Dermis microvascular lymphatic vessel endothelial cell (primary cell): ENCODE data around the gene POLA1. TPM values are rescaled to one million over a fixed set of nuclear protein-coding genes. Genes with fewer than 3 reads are reported as not detected.
"Not testable (repeated sequence)": the region's sequence is repeated elsewhere in the genome, so short reads cannot be mapped to it uniquely, and the experiment has no call there.

Experiments
- DNase-seq, 2 donors: peaks; one replicate each; pipeline versions ENCODE4 v3.0.0 to v3.0.0-alpha.2; 2010; ENCODE audit warnings: low read depth in 2 of 2
- total RNA-seq: library from RNA; depleted of rRNA; stranded (reverse); fragments of >200 nt; gene quantifications from 2 replicates; pipeline ENCODE4 v1.2.1, GENCODE V29; 2014

Gene POLA1, protein sequence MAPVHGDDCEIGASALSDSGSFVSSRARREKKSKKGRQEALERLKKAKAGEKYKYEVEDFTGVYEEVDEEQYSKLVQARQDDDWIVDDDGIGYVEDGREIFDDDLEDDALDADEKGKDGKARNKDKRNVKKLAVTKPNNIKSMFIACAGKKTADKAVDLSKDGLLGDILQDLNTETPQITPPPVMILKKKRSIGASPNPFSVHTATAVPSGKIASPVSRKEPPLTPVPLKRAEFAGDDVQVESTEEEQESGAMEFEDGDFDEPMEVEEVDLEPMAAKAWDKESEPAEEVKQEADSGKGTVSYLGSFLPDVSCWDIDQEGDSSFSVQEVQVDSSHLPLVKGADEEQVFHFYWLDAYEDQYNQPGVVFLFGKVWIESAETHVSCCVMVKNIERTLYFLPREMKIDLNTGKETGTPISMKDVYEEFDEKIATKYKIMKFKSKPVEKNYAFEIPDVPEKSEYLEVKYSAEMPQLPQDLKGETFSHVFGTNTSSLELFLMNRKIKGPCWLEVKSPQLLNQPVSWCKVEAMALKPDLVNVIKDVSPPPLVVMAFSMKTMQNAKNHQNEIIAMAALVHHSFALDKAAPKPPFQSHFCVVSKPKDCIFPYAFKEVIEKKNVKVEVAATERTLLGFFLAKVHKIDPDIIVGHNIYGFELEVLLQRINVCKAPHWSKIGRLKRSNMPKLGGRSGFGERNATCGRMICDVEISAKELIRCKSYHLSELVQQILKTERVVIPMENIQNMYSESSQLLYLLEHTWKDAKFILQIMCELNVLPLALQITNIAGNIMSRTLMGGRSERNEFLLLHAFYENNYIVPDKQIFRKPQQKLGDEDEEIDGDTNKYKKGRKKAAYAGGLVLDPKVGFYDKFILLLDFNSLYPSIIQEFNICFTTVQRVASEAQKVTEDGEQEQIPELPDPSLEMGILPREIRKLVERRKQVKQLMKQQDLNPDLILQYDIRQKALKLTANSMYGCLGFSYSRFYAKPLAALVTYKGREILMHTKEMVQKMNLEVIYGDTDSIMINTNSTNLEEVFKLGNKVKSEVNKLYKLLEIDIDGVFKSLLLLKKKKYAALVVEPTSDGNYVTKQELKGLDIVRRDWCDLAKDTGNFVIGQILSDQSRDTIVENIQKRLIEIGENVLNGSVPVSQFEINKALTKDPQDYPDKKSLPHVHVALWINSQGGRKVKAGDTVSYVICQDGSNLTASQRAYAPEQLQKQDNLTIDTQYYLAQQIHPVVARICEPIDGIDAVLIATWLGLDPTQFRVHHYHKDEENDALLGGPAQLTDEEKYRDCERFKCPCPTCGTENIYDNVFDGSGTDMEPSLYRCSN (N-terminal part only)
- total RNA-seq, result 11.5 and 16.3 TPM in 2 replicates

DNA sequence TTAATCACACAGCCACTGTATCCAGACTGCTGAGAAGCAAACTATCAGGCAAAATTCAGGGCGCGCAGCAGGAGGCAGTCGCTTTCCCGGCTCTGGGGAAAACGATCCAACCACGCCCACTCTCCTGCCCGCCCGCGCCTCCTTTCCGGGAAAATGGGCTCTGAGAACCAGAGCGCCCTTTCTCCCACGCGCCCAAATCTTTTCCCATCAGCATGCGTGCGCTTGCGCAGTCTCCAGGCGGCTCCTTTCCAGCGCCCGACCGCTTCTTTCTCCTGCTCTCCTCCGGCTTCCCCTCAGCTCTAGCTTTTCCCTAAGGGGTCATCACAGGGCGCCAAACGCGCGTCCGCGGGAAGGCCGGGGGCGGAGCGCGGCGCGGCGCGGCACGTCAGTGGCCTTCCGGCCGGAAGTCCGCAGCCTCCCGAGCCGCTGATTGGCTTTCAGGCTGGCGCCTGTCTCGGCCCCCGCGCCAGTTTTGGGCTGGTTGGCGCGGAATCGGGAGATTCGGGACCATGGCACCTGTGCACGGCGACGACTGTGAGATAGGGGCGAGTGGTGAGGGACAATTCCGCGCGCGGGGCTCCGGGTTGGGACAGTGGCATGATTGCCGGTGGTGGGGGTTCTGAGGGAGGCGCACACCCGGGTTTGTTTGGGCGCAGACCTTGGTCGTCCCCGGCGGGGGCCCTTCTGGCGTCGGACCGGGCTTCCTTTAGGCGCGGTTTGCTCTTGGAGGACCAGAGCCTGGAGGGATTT, at the start of gene POLA1:
Gene POLA1, plus strand, starts transcription at position 466 of the 750 bp plus-strand sequence. Its CDS starts 44 bp downstream, at position 510.
- peak; percentile 92 for DNase-seq

DNA sequence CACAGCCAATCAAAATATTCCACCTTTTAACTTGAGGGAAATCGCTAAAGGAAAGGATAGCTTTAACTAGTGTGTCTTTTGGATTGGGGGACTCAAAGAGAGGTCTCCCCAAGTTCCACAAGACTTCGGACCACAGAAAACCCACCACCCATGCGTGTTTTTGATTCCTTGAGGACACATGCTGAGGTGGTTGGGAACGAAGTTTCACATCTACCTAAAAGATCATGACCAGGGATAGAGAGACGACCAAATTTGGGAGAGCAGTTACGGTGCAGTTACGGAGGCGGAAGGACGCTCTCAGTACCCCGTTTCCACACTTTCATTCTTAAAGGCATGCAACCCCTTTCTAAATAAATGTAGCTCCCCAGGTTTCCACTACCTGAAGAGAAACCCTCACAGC, 47.7 kb upstream of the POLA1 start:
- DNase-seq, result no peak

DNA sequence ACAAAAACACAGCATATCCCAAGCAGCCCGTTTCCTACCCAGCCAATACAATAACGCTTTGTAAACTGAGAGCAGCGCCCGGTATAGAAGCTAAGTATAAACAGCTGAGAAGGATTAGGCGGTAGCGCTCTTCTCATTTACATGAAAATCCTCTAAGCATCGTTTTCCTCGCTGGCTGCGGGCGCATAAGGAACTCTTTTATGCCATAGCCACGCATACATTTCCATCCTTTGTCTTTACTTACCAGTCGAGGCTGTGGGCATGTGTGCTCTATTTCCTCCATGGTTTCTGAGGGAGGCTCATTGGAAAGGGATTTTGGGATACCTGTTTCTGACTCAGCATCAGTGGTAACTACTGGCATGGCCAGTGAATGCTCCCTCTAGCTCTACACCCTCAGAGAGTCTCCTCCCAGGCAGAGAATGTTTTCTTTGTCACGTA, 47.0 kb upstream of the POLA1 start:
- DNase-seq, result peak in 1 of 2 donors; percentile 0

DNA sequence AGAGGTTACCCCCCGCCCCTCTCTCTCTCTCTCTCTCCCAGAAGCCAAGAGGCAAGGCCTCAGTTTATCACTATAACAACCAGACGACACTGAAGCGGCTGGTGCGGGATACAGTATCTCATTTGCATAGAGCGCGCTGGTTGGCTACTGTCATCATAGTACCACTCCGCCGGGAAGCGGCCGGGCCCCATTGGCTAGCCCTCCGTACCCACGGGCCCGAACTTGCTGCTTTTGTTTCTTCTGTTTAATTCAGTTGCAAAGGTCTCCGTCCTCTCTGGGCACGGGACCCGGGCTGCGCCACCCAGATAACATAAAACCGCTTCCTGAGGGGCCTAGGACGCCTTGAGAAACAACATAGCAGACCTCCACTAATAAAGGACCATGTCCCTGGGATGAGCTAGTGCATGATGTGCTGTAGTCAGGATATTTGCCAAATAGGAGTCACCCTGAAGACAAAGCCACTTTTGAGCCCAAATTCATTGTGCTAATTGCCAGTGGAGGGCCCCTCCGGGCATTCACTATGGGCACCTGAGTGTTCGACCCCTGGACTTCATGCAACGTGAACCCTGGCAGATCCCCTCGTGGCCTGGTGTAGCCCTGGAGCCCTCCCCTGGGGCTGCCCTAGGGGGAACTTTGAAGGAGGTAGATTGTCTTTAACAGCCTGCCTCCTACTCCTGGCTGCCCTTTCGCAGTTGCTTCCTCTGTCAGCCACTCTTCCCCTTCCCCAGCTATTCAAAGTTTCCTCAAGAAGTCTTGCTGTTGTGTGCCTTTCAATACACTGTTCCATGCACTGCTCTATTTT, 46.3 kb upstream of the POLA1 start, which contains the start of gene PCYT1B:
Gene PCYT1B, minus strand, starts transcription at position 91 of the 802 bp plus-strand sequence. CDS start 242 bp downstream, outside the sequence.
- peak; percentile 18 to 66 for DNase-seq

DNA sequence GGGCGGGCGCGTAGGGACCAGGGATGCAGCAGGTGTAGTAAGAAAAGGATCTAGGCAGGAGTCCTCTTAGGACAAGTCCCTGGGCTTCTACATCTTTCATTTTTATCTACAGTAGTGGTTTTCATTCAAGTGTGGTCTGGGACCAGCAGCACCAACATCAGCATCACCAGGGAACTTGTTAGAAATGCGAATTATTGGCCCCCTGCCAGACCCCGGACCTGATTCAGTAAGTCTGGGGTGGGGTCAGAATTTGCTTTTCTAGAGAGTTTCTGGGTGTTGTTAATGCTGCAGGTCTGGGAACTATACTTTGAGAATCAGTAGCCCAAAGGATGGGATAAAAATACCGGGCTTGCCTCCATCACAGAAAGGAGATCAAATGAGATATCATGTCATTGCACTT, 45.2 kb upstream of the POLA1 start:
- DNase-seq, result no peak

DNA sequence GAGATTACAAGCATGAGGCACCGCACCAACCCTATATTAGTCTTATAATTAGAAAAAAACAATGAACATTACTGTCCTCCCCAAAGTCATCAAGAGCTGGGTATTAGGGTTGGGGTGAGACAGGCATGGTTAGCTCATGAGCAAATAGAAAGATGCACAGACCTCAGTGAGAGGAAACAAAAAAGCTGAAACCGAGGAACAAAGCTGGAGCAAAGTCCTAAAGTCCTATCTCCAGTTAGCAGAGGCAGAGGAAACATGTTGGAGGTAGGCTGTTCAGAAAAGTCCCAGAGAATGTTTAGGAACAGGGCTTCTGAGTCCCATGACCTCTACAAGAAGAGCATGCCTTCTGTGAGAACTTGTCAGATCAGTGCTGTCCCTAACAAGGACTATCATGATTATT, 41.9 kb upstream of the POLA1 start:
- no peak for DNase-seq

DNA sequence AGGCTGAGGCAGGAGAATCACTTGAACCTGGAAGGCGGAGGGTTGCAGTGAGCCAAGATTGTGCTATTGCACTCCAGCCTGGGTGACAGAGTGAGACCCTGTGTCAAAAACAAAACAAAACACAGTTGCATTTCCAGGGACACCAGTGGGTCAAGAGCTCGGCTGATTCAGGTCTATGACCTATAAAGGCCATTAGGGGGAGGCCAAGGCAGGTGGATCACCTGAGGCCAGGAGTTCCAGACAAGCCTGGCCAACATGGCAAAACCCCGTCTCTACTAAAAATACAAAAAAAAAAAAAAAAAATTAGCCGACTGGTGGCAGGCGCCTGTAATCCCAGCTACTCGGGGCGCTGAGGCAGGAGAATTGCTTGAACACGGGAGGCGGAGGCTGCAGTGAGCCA, 38.0 kb upstream of the POLA1 start:
- DNase-seq, result not testable (repeated sequence)

DNA sequence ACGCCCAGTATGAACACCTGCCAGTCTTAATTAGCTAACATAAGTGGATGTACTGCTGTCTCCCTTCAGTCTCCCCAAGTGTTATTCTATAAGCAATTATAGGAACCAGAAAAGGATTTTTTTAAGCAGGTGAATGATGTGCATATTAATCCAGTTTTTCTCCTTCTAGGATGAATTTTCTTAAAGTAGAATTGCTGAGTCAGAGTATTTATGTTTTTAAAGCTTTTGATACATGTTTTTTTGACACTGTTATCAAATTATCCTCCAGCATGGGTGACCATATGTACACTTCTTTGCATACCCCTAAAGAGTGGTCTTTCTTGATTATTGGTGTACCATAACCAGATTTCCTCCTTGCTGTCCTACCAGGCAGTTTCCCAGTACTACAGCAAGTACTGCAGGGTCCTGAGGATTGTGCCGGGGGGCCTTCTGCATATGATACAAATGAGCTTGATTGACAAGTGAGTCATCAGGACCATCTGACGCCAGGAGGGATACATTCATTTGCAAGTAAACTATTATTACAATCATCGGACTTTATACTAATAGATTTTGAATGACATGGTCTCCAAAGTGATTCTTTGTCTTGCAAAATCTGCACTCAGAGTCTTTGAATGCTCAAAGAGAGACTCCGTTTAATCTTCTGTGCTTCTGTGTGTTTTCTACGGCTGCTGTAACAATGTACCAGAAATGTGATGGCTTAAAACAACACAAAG, 35.9 kb upstream of the POLA1 start:
- no peak for DNase-seq

DNA sequence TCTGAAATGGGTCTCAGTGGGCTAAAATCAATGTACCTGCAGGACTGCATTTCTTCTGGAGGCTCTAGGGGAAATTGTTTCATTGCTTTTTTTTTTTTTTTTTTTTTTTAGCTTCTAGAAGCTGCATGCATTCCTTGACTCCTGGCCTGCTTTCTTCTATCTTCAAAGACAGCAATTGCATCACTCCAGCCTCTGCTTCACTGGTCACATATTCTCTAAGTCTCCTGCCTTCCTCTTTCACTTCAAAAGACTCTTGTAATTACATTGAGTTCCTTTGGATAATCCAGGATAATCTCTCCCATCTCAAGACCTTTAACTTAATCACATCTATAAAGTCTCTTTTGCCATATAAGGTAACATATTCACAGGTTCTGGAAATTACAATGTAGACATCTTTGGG, 35.3 kb upstream of the POLA1 start:
- no peak for DNase-seq

DNA sequence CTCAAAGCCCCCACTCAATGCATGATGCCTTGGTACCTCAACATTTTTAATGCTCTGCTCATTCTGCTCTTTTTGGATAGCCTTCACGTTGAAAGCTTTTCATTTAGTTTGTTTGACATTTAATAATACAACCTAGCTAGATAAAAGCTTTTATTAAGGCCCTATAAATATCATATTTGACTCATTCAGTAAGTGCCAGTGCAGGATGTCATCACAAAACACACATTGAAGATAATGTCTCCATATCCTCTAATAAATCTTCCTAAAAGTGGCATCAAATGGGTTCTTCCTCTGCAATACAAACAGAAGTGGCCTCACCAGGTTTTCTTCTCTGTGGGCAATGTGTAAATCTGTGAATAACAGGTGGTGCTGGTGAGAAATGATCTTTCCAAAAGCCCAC, 34.6 kb upstream of the POLA1 start:
- DNase-seq, result no peak

DNA sequence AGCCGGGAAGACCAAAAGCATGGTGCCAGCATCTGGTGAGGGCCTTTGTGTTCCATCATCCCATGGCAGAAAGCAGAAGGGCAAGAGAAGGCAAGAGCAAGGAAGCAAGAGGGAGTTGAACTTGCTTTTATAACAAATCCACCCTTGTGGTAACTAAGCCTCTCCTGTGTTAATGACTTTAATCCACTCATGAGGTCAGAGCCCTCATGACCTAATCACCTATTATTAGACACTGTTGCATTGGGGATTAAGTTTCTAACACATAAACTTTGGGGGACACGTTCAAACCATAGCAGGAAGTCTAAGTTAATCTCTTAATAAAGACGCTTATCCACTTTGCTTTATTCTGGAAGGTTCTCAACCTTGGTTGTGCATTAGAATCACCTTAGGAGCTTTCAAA, 34.1 kb upstream of the POLA1 start:
- DNase-seq, result no peak

DNA sequence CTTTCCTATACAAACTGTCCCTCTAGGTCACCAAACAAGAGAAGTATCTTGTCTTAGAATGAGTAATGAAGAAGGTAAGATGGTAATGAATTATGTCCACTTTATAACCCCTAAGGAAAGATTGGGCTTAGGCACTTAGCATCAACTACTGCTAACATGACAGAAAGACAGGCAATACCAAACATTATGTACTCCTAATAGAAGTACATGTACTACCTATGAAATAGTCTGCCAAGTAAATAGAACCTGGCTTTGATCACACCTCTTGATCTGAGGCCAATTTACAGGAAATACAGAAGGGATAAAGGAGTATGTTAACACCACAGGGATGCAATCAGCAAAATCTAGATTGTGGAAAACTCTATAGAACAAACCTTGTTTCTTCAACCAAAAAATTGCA, 32.4 kb upstream of the POLA1 start:
- DNase-seq, result no peak

DNA sequence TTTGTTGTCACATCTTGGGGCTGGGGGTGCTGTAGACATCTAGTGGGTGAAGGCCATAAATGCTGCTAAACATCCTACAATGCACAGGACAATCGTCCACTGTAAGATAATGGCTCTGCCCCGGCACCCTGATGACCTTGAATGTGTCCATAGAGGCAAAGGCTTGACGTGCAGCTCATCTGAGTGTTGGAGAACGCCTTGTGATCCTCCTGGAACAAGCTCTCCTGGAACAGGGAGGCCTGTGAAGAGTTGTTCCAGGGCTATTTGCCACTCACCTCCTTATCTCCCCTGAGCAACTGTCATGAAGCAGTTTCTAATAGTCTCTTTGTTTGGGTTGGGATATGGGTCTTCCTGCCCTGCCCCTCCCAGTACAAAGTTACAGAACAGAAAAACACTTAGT, 31.4 kb upstream of the POLA1 start:
- no peak for DNase-seq

DNA sequence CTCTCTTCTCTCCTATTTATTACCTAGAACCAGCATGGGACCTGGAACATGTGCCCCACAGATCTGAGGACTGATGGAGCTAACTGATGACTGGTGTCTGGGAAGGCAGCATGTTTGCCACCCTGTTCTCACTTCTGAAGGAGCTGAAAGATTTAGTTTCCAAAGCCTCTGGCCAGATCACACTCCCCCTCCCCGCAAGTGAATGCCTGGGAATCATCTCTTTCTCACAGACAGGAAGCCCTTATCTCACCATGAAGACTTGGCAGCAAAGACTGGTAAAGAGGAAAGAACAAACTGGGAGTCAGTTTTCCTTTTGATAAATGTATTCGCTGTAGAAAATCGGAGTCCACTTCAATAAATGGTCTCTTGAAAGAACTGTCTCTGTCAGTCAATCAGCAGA, 25.6 kb upstream of the POLA1 start:
- peak in 1 of 2 donors; percentile 1 for DNase-seq

DNA sequence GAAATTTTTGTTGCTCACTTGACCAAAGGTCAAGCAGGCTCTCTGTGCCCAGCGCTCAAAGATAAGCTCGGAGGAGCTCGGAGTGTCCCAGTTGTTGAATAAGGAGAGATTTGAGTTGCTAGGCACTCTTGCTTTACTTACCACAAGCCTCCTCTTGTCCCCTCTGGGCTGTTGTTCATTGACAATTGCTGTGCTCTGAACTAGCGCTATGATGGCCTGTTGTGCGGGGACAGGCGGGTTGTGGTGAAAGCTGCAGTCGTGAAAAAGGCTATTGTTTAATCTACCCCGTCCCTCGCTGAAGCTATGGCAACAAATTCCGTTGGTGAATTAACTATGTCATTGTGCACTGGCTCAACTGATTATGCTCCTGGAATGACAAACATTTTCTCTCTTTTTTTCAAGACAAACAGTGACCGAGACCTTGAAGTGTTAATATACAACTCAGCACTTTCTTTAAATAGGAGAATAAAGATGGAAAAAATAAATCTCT, 21.0 kb upstream of the POLA1 start:
- no peak for DNase-seq

DNA sequence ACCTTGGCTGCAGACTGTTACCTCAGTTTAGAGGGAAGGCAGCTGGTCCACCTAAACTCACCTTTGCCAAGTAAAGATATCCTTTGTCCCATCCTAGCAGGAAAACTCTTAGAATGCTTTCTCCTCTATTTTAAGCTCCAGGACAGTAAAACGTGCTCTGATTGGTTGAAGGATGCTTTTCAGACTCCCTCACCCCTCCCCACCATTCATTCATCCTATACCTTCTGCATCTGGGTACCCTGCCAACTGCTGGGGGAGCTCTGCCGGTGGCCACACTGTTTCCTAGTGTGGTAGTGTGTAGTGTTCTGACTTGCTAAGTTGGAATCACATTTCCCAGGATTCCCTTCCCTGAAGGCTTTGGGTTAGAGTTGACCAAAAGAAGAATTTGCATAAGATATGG, 20.3 kb upstream of the POLA1 start:
- DNase-seq, result no peak

DNA sequence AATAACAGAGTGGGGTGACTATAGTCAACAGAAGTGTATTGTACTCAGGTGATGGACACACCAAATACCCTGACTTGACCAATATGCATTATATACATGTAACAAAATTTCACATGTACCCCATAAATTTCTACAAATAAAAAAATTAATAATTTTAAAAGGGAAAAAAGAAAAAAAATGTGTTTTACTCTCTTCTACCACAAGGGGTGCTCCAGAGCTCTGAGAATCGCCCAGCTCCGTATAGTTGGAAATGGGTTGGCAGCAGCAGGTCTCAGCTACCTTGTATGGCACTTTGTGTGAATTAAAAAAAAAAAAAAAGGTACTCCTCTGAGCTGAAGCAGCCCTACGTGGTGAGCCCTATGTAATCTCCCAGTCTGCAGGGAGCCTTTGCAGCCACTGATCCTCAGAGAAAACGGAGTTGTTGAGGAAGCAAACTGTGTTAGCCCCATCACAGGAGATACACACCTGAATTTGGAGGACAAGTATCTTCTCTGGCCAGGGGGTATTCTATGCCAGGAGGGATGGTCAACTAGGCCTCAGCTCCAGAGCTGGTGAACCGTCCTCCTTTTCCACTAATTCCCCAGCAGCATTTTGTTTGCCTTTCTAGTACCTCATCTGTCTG, 17.2 kb upstream of the POLA1 start:
- peak; percentile 2 for DNase-seq

DNA sequence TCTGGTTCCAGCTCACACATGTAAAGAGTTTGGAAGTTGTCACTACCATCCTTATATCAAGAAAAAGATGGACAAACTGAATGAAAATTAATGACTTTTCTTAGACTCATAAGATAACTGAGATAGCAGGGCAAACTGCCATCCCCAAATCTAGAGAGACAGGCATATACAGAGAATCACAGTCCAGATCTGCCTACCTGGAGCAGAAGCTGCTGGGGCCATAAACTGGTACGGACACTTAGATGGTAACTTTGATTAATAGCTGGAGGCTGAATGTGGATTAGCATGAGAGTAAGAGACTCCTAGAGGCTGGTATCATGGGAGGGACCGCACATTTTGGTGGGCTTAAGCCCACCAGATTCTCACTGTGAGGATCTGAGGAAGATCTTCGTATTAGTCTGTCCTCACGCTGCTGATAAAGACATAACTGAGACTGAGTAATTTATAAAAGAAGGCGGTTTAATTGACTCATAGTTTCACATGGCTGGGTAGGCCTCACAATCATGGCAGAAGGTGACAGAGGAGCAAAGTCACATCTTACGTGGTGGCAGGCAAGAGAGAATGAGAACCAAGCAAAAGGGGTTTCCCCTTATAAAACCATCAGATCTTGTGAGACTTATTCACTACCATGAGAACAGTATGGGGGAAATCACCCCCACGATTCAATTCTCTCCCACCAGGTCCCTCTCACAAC, 10.8 kb upstream of the POLA1 start:
- DNase-seq, result no peak
